T-helper 2 cell (primary cell): ENCODE results near the gene CUX1.
"Not testable (repeated sequence)": the region's sequence is repeated elsewhere in the genome, so short reads cannot be mapped to it uniquely, and the experiment has no call there.

ENCODE experiments used
- DNase-seq, 5 experiments: peaks; one replicate each; pipeline versions ENCODE4 v3.0.0 to v3.0.0-alpha.2; 2012 to 2022

The CUX1 gene

DNA sequence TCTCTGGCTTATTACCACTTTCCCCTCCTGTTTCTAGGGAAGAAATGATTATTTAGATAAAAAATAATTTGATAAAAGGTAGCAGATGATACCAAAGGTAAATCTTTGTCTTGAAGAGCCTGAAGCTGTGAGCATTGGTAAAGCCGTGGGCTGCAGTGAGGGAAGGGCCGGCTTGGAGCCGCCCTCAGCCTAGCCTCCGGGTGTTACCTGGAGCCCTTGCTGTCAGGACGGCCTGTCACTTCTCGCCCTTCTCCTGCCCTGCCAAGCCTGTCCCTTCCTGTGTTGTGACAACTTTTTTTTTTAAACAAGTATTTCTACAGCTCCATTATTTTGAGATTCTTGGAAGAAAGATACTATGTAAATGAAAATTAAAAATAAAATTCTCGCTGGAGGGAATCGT is 7.0 kb downstream of the CUX1 start:
- no peak for DNase-seq

DNA sequence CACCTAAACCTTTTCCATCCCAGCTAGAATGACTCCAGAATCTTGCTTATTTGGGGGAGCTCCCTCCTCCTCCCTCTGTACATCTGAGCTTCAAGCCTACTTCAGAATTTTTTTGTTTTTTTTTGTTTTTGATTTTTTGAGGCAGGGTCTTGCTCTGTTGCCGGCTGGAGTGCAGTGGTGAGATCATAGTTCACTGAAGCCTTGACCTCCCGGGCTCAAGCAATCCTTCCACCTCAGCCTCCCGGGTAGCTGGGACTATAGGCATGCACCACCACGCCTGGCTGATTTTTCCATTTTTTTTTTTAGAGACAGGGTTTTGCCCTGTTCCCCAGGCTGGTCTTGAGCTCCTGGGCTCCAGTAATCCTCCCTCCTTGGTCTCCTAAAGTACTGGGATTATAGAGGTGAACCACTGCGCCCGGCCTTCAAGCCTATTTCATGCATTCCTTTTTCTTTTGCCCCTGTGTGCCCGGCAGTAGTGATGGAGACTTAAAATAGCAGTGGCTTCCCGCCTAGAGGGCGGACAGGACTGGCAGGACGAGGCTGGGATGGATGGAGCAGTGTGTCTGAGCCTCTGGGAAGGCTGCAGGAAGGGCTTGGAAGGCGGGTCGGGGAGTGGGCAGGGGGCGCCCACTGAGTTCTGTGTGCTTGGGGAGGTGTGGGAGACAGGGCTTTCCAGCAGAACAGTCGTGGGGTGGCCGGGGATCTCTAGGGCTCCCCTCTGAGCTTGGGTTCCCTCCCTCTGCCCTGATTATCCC is 8.8 kb downstream of the CUX1 start:
- DNase-seq, result no peak

DNA sequence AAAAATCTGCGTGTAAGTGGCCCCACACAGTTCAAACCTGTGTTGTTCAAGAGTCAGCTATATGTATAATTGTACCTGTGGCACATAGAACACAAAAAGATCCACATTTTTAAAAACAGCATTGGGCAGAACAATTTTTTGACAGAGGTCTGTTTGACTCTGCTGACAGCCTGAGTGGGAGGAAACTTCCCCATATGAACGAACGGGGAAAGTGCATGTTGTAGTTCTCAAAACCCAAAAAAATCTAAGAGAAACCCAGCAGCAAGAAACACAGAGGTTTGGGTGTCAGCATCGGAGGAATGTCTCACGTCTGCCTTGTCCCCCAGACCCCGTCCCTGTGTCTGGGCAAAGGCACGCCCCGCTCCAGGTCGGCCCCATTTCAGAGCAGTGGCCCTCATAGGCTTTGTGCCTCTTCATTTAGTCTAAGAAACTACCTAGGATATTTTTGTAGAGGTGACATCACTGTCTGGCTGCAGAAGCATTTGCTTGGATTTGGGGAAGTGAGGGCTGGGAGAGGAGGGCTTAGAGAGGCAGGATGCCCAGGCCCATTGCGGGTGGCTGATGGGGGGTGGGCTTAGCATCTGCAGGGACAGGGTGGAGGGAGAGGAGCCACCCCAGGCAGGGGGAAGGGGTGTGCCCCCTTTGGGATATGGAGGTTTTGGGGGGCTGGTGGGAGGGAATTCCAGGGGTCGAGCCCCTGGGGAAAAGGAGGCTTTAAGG is 11.0 kb downstream of the CUX1 start:
- no peak for DNase-seq

DNA sequence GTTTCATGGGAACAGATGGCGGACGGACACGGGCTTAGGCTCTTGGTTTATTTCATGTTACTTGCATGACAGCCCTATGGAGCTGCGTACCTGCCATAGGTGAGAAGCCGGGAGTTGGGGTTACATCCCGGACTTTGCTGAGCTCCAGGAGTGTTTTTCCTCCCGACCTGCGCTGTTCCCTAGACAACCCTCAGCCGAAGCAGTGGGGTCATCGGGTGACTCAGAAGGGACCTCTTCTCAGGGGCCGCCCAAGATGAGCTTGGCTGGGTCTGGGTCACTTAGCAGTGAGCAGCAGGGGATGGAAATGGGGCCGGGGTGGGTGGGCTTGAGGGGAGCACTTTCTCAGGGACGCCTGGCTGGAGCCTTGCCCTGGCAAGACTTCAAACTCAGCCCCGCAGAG is 11.9 kb downstream of the CUX1 start:
- no peak for DNase-seq

DNA sequence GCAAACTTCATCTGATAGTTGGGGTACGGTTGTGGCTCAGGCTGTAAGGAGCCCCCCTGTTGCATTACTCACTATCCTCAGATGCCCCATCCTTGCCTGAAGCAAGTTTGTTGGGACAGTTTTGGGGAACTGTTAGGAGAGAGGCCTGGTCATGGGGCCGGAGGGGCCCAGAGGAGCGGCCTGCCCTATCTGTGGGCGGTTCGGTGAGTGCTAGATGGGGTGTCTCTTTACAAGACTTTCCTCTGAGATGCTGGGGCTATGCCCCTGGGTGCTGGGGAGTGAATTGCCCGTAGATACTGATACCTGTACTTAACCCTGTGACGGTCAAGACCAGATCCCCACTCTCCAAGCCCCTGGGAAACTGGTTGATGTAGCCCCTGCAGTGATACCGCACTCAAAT is 12.4 kb downstream of the CUX1 start:
- DNase-seq, result no peak

DNA sequence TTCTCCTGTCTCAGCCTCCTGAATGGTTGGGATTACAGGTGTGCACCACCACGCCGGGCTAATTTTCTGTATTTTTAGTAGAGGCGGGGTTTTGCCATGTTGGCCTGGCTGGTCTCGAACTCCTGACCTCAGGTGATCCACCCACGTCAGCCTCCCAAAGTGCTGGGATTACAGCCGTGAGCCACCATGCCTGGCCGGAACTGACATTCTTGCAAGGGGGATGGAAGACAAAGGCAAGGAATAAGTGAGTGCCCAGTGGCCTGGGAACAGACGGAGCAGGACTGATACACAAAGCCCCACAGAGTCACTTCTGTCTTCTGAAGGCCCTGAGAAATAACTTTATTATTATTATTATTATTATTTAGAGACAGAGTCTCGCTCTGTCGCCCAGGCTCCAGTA is 14.0 kb downstream of the CUX1 start:
- not testable (repeated sequence) for DNase-seq

DNA sequence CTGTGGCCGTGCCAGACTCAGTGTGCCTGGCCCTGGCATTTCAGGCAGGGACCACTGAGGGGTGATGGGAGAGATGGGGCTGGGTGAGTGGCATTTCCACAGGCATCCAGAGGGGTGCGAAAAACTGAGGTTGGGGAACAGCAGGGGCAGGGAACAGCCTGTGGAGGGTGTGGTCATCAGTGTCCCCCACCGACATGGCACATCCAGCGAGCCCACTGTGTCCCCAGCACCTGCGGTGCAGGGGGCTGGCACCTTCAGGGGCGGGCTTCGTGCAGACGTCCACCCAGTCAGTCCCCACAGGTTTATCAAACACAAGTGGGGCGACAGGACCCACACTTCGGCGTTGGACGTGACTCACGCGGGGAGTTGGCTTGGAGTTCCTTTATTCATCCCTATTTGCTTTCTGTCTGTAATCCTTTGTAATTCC is 14.8 kb downstream of the CUX1 start:
- no peak for DNase-seq

DNA sequence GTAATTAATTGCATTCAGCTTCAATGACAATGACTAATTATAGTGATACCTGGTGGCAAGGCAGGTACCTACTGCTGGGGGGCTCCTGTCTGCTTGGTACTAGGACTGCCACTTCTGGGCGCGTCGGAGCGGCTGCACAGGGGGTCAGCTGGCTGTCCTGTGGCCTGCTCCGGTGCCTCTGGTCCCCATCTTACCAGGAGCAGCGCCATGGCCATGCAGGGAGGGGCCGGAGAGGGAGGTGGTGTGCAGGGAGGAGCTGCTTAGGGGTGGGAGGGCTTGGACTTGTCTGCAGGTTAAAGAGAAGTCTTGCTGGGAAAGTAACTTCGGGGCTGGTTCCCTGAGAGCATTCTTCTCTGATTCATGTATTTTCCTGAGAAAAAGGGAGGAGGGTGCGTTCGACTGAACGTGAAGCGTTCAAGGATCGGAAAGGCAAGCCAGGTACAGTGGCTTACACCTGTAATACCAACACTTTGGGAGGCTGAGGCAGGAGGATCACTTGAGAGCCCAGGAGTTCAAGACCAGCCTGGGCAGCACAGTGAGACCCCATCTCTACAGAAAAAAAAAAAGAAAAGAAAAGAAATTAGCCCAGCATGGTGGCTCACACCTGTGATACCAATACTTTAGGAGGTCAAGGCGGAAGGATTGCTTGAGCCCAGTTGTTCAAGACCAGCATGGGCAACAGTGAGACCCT is 15.4 kb downstream of the CUX1 start:
- no peak for DNase-seq

DNA sequence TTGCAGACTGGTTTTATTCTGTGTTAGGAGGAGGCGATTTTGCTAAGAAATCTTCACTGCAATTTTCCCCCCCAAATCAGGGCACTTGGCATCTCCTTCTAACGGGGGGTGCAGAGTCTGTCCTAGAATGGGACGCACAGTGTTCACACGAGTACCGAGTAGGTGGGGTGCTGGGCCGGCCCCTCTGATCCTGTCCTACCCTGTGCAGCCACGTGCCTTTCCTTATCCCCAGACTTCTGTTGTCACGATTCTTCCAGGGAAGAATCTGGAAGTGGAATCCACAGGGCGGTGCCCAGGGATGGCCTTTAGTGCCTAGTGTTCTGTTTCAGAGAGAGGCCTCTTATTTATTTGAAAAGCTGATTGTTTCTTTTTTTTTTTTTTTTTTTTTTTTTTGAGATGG is 16.4 kb downstream of the CUX1 start:
- DNase-seq, result no peak

DNA sequence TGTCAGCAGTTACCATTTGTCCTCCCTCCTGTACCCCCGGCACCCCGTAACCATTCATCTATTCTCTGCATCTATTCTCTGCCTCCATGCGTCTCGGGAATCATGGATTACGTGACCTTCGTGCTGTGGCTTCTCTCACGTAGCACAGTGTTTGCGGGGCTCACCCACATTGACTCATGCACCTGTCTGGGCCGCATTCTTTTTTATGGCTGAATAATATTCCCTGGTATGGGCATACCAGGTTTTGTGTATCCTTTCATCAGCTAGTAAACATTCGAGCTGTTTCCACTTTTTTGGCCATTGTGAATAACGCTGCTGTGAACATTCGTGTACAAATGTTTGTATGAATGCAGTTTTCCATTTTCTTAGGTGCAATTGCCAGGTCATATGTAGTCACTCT is 17.7 kb downstream of the CUX1 start:
- DNase-seq, result no peak

DNA sequence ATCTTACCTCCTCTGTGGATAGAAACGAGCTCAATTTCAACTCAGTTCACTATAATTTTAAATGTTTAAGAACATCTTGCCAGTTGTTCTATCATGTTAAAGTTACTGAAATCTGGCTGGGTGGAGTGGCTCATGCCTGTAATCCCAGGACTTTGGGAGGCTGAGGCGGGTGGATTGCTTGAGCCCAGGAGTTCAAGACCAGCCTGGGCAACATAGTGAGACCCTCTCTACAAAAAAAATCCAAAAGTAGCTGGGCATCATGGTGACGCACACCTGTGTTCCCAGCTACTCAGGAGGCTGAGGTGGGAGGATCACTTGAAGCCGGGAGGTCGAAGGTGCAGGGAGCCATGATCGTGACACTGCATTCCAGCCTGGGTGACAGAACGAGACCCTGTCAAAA is 20.0 kb downstream of the CUX1 start:
- not testable (repeated sequence) for DNase-seq

DNA sequence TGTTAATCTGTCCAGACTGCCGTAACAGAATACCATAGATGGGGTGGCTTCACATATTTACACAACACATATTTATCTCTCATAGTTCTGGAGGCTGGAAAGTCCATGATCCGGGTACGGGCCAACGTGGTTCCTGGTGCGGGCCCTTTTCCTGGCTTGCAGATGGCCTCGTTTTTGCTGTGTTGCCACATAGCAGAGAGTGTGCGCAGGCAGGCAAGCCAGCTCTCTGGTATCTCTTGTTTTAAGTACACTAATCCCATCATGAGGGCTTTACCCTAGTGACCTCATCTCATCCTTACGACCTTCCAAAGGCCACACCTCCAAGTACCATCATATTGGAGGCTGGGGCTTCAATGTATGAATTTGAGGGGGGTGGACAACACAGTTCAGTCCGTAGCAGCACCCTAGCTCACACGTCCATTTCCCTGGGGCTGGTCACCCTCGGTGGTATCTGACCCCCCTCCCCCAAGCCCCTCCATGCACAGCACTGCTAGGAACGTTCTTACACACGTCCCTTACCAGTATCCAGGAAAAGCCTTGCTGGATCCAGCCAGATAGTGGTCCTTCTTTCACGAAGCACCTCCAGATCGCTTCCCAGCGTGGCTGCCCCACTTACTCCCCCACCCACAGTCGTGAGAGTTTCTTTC is 21.5 kb downstream of the CUX1 start:
- no peak for DNase-seq

DNA sequence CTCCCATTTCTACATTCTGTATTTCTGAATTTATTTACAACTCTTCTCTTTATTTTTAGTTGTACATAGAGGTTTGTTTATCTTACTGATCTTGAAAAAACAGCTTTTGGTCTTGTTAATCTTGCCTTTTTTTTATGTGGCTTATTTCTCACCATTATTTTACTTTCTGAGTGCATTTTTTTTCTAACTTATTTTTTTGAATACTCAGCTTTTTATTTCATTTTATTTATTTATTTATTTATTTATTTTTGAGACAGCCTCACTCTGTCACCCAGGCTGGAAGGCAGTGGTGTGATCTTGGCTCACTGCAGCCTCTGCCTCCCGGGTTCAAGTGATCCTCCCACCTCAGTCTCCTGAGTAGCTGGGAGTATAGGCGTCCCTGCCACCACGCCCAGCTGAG is 23.9 kb downstream of the CUX1 start:
- no peak for DNase-seq

DNA sequence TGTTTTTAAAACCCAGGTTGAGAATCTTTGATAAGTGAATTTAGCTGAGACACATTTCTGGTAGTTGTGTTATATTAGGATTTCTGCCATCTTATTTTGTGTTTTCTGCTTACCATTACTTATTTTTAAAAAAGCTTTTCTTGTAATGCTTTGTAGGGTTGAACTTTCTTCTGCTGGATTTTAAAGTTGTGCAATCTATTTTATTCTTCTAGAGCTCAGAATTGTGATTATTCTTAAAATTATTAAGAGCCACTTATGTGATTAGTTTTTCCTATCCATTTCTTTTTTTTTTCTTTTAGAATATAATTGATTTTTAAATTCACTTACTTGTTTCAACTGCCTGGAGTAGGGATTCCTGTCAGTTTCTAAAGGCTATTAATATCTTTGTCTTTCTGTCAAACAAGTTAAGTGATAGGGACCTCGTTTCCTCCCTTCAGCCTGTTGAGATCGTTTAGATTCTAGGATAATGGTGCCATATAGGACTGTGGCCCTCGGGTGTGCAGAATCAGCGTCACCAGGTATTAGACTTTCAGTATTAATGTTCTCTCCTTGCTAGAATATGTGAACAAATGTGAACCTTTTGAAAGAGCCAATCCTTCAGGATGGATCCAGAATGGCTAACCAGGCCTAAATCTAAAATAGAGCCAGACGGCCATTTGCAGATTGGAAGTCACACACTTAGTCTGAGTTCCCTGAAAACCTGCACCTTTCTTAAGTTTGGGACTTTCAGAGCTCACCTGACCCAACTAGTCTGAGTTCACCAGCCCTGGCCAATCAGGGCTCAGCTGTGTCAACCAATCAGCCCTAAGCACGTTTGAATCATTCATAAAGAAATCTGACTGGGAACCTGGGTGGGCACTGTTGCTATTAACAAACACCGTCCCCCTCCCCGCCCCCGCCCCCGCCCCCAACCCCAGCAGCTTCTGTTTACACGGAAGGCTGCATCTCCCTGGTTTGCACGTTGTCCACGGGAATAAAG is 26.2 kb downstream of the CUX1 start:
- DNase-seq, result no peak

DNA sequence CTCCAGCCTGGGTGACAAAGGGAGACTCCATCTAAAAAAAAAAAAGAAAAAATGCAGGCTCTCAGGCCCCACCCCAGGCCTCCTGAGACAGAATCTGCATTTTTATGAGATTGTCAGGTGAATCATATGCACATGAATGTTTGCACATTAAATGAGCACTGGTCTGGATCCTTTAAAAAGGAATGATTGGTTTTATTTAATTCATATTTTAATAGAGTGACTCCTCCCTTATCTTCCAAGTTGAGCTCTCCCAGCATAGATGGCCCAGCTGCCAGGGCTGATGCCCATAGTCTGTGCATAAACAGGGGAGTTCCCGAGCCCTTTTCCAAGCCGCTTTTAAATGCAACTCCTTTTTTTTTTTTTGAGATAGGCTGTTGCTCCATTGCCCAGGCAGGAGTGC is 28.5 kb downstream of the CUX1 start:
- no peak for DNase-seq

DNA sequence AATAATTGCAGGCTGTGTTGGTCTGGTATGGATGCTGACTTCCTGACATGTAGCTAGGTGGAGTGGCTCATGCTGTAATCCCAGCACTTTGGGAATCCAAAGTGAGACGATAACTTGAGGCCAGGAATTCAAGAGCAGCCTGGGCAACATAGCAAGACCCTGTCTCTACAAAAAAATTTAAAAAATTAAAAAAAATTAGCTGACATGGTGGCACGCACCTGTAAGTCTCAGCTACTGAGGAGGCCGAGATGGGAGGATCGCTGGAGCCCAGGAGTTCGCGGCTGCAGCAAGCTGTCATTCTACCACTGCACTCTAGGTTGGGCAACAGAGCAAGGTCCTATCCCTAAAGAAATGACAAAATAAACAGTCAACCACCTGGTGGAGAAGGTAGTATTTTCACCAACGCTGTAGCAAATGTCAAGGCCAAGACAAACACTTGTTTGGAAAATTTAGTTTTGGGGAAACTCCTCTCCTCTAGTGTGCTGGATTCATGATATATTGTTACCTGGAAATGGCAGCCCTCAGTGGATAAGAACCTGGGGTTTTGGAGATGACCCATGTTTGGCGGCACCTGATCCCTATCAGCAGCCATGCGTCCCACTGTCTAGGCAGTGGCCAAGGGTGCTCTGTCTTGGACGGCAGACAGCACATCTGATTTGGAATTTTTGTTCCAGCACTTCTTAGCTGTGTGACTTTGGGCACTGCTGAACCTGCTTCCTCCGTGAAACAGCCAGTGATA is 29.5 kb downstream of the CUX1 start:
- no peak for DNase-seq

DNA sequence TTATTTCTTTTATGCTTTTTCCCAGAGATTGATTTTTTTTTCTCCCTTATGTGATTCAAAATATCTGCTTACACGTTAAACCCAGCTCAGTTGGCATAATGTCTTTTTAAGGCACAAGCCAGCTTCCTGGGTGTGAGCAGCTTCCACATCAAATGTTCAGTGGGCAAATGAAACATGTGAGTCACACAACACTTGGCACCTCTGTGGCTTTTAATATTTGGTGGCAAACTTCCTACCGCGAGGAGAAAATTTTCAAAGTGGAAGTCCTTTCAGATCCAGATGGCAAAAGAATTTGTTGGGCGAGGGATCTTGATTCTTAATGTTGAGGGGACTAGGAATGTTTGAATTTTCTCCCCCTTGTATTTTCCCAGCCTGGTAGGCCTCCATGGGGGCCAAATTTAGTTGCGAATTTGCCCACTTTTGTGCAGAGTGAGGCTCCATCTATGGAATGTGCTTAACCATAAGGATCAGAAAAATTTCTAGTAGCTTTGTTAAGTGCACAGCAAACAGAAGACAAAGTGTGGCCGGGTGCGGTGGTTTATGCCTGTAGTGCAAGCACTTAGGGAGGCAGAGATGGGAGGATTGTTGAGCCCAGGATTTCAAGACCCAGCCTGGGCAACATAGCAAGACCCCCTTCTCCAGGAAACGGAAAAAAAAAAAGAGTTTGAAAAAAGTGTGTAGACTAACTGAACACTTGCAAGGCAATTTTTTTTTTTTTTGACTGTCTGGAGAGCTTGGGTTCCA is 31.0 kb downstream of the CUX1 start:
- DNase-seq, result no peak

DNA sequence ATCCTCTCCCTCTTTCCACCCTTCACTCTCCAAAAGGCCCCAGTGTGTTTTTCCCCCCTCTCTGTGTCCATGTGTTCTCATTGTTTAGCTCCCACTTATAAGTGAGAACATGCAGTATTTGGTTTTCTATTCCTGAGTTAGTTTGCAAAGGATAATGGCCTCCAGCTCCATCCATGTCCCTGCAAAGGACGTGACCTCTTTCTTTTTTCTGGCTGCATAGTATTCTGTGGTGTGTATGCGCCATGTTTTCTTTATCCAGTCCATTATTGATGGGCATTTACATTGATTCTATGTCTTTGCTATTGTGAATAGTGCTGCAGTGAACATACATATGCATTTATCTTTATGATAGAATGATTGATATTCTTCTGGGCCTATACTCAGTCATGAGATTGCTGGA is 31.9 kb downstream of the CUX1 start:
- DNase-seq, result not testable (repeated sequence)

DNA sequence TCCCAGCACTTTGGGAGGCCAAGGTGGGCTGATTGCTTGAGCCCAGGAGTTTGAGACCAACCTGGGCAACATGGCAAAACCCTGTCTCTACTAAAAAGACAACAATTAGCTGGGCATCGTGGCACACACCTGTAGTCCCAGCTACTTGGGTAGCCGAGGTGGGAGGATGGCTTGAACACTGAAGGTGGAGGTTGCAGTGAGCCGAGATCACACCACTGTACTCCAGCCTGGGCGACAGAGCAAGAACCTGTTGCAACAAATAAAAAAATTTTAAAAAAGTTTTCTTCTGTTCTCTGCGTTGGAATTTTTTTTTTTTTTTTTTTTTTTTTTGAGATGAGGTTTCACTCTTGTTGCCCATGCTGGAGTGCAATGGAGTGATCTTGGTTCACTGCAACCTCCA is 34.9 kb downstream of the CUX1 start:
- not testable (repeated sequence) for DNase-seq

DNA sequence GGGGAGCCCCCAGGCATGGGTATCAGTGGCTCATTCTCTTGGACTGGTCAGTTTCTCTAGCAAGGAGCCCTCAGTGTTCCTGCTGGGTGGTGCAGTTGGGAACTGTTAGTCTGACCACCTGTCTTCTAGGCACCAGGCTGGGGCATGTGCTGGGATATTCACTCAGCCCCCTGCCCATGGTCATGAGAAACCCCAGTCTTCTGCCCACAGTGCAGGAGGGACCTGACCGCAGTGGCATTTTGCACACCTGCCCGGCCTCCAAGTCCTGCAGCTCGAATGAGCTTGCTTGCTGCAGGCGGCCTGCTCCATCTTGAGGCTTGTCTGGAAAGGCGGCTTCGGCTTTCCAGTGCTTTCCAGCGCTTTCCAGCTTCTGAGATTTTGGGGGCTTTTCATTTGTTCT is 36.3 kb downstream of the CUX1 start:
- no peak for DNase-seq
